ENCODE data around the gene CORT. TPM values are rescaled to one million over a fixed set of nuclear protein-coding genes. Genes with fewer than 3 reads are reported as not detected.

Gene CORT
- polyA plus RNA-seq, 1 donor from 2014 or later, result 0.81 TPM

GRCh38 chr1:10497109-10497508 lies 47.3 kb downstream of the CORT start (continued):
- TF ChIP-seq RAD21 (conservative IDR thresholded peaks at IDR 0.05) (no peak), EZH2 (IDR thresholded peaks at IDR 0.05; ENCODE audit: borderline replicate concordance, insufficient read depth, low read length, poor library complexity, severe bottlenecking) (no peak)

- Histone ChIP-seq H4K20me1 (ENCODE audit: insufficient read depth) (no peaks in the 10 kb centered on the region), H2AFZ (ENCODE audit: low read depth, low read length) (no peak overlapping the region), H3K36me3 (ENCODE audit: insufficient read depth, low read length) (no peaks in the 10 kb centered on the region), H3K27me3 (ENCODE audit: insufficient read depth, low read depth, low read length) (no peaks in the 10 kb centered on the region), H3K4me3 (ENCODE audit: low read length) (no peak overlapping the region), H3K79me2 (replicated peaks; ENCODE audit: insufficient read depth, low read length) (no peaks in the 10 kb centered on the region), H3K9me3 (ENCODE audit: low read length) (no peaks in the 10 kb centered on the region), H3K9me2 (ENCODE audit: insufficient read depth, low read length) (no peaks in the 10 kb centered on the region), H3F3A (ENCODE audit: insufficient read depth, low read length, poor library complexity, severe bottlenecking) (no peaks in the 10 kb centered on the region), H3K9ac (ENCODE audit: low read length) (no peak overlapping the region), H3K27ac (ENCODE audit: low read length) (no peak overlapping the region), H3K4me2 (ENCODE audit: low read length) (no peak overlapping the region)
- TF ChIP-seq MXI1 (conservative IDR thresholded peaks at IDR 0.05; ENCODE audit: poor library complexity, severe bottlenecking) (no peak), EP300 (conservative IDR thresholded peaks at IDR 0.05; ENCODE audit: poor library complexity, severe bottlenecking) (no peak), EZH2 (IDR thresholded peaks at IDR 0.05; ENCODE audit: borderline replicate concordance, insufficient read depth, low read length, poor library complexity, severe bottlenecking) (no peak), SMC3 (conservative IDR thresholded peaks at IDR 0.05; ENCODE audit: poor library complexity) (no peak), TAF1 (IDR thresholded peaks at IDR 0.05; ENCODE audit: low read depth) (no peak), CTCF (IDR thresholded peaks at IDR 0.05; ENCODE audit: poor library complexity, severe bottlenecking) (no peak), REST (IDR thresholded peaks at IDR 0.05; ENCODE audit: borderline replicate concordance) (no peak), POLR2AphosphoS5 (IDR thresholded peaks at IDR 0.05) (no peak), RAD21 (conservative IDR thresholded peaks at IDR 0.05) (no peak)
Observed at GRCh38 chr1:10498231-10498630, 48.4 kb downstream of the CORT start.

Other genes starting within 250 kb of the CORT start
- 76.4 and 83.1 TPM in 2 replicates for gene KIF1B, start 239.5 kb upstream of the CORT start, polyA plus RNA-seq
- gene PGD, start 51.0 kb upstream of the CORT start, polyA plus RNA-seq, result 108 and 113 TPM in 2 replicates
- gene CENPS, start 19.6 kb upstream of the CORT start, polyA plus RNA-seq, result 16.5 and 27.8 TPM in 2 replicates
- 32.2 and 32.7 TPM in 2 replicates for gene DFFA, start 22.5 kb downstream of the CORT start, polyA plus RNA-seq
- 13.5 and 18.3 TPM in 2 replicates for gene PEX14, start 24.9 kb downstream of the CORT start, polyA plus RNA-seq

Data from neural cell (in vitro differentiated cells).